PC-9 (cell line): ENCODE measurements around the gene TTC28. TPM values are rescaled to one million over a fixed set of nuclear protein-coding genes. Genes with fewer than 3 reads are reported as not detected.
"Not testable (repeated sequence)": the region's sequence is repeated elsewhere in the genome, so short reads cannot be mapped to it uniquely, and the experiment has no call there.

Source experiments
- BruUV-seq: library from RNA; stranded (reverse); fragments of 400-500 nt; replicated peaks from 2 replicates; lab custom pipeline; 2021; lab: Mats Ljungman, UMichigan
- CTCF ChIA-PET: fragments of 300-600 bp; sonication (Branson Sonifier 250); formaldehyde crosslinking; loops from one replicate; lab custom pipeline; 2022; ENCODE audit warnings: antibody characterized with exemption; lab: Charles Lee
- POLR2A ChIA-PET: fragments of 300-600 bp; sonication (Branson Sonifier 250); formaldehyde crosslinking; loops from one replicate; lab custom pipeline; 2022; ENCODE audit warnings: antibody characterized with exemption; ENCODE audit not compliant: unreplicated experiment; lab: Charles Lee
- DNase-seq, 2 experiments: peaks; one replicate each; pipeline versions ENCODE4 v3.0.0 to v3.0.0-alpha.2; 2015 to 2022; ENCODE audit warnings: mixed read lengths in 1 of 2
- H2AFZ ChIP-seq: fragments of 200-600 bp; sonication (generic); 2 replicates; pipeline ENCODE4 v1.8.1; 2017; ENCODE audit warnings: antibody characterized with exemption
- H3F3A ChIP-seq: fragments of 200-600 bp; sonication (generic); 2 replicates; pipeline ENCODE4 v1.8.1; 2017; ENCODE audit warnings: antibody characterized with exemption, mild to moderate bottlenecking, low read depth; ENCODE audit not compliant: insufficient read depth
- H3K27ac ChIP-seq: fragments of 200-600 bp; sonication (generic); 2 replicates; pipeline ENCODE4 v1.6.1; 2016; ENCODE audit warnings: mixed run types
- H3K27me3 ChIP-seq: fragments of 200-600 bp; sonication (generic); 2 replicates; pipeline ENCODE4 v1.6.1; 2016; ENCODE audit warnings: low read depth, mixed run types; ENCODE audit not compliant: insufficient read depth
- H3K36me3 ChIP-seq: fragments of 200-600 bp; sonication (generic); 2 replicates; pipeline ENCODE4 v1.6.1; 2016; ENCODE audit warnings: low read depth, mixed run types
- H3K4me1 ChIP-seq: fragments of 200-600 bp; sonication (generic); replicated peaks from 2 replicates; pipeline ENCODE4 v1.6.1; 2016; ENCODE audit warnings: mixed run types; ENCODE audit not compliant: insufficient read depth
- H3K4me2 ChIP-seq: fragments of 200-600 bp; sonication (generic); 2 replicates; pipeline ENCODE4 v1.6.1; 2017; ENCODE audit warnings: mixed run types
- H3K4me3 ChIP-seq: fragments of 200-600 bp; sonication (generic); 2 replicates; pipeline ENCODE4 v1.6.1; 2016; ENCODE audit warnings: mixed run types
- H3K79me2 ChIP-seq: fragments of 200-600 bp; sonication (generic); 2 replicates; pipeline ENCODE4 v1.6.1; 2017; ENCODE audit warnings: low read depth, mixed run types
- H3K9me2 ChIP-seq: fragments of 200-600 bp; sonication (generic); 2 replicates; pipeline ENCODE4 v1.8.1; 2017; ENCODE audit warnings: mild to moderate bottlenecking; ENCODE audit not compliant: insufficient read depth
- H3K9me3 ChIP-seq: fragments of 200-600 bp; sonication (generic); 2 replicates; pipeline ENCODE4 v1.8.1; 2016; ENCODE audit warnings: low read depth; ENCODE audit not compliant: insufficient read depth
- H4K20me1 ChIP-seq: fragments of 200-600 bp; sonication (generic); 2 replicates; pipeline ENCODE4 v1.8.1; 2017; ENCODE audit not compliant: insufficient read depth
- CTCF ChIP-seq: fragments of 200-600 bp; sonication (generic); conservative IDR thresholded peaks from 2 replicates; pipeline ENCODE4 v1.6.1; 2017; ENCODE audit warnings: mixed run types, antibody characterized with exemption, mild to moderate bottlenecking, moderate library complexity
- EZH2 ChIP-seq: fragments of 200-600 bp; sonication (generic); IDR thresholded peaks from 2 replicates; pipeline ENCODE4 v1.8.0; 2017; ENCODE audit warnings: antibody characterized with exemption, low read depth
- intact Hi-C: fragments of 100-400 bp; cut with micrococcal nuclease; formaldehyde crosslinking; loops from one replicate; pipeline ENCODE4 v1.10.0; 2022; ENCODE audit not compliant: unreplicated experiment
- total RNA-seq: library from RNA; stranded (reverse); gene quantifications from 2 replicates; pipeline ENCODE4 v1.2.3, GENCODE V29; 2021

TTC28 gene
- total RNA-seq, 1 experiment from 2014 or later: 6.7 TPM

- peaks cover 5% of the 10 kb centered on the region; the same call in 1 of the 2 replicates for H3F3A ChIP-seq
- H3K36me3 ChIP-seq: no peaks in the 10 kb centered on the region
- BruUV-seq: no TSS peak
- H3K4me1 ChIP-seq: peaks cover 21% of the 10 kb centered on the region
- CTCF ChIA-PET: no interaction called here
- POLR2A ChIA-PET: no interaction called here
- no peak overlapping the region for H3K4me3 ChIP-seq
- H3K9me3 ChIP-seq: 0 out of 2 replicates have a peak, but pooled peaks cover 5% of the 10 kb centered on the region
- no peaks in the 10 kb centered on the region for H3K79me2 ChIP-seq
- no peak for DNase-seq
- no peaks in the 10 kb centered on the region for H4K20me1 ChIP-seq
- no peak overlapping the region for H3K27ac ChIP-seq
- intact Hi-C loops: no loop called here
- no peaks in the 10 kb centered on the region for H3K27me3 ChIP-seq
- no peak for TF ChIP-seq CTCF
- TF ChIP-seq EZH2: no peak
- H3K4me2 ChIP-seq: no peak overlapping the region
- H3K9me2 ChIP-seq: no peaks in the 10 kb centered on the region; the same call in 1 of the 2 replicates
- H2AFZ ChIP-seq: no peak overlapping the region
Measured at GRCh38 chr22:28542980-28543621, 136.5 kb downstream of the TTC28 start.

GRCh38 chr22:28541137-28541536 lies 138.5 kb downstream of the TTC28 start:
- DNase-seq: no peak
- BruUV-seq: no TSS peak
- Histone ChIP-seq H2AFZ (no peak overlapping the region), H3K27ac (no peak overlapping the region), H3K79me2 (no peaks in the 10 kb centered on the region), H3F3A (peaks cover 5% of the 10 kb centered on the region; the same call in 1 of the 2 replicates), H3K4me1 (peaks cover 15% of the 10 kb centered on the region), H4K20me1 (no peaks in the 10 kb centered on the region), H3K9me2 (no peaks in the 10 kb centered on the region), H3K27me3 (no peaks in the 10 kb centered on the region), H3K9me3 (0 out of 2 replicates have a peak, but pooled peaks cover 2% of the 10 kb centered on the region), H3K4me3 (no peak overlapping the region), H3K4me2 (no peak overlapping the region), H3K36me3 (no peaks in the 10 kb centered on the region)
- POLR2A ChIA-PET: no interaction called here
- intact Hi-C loops: no loop called here
- CTCF ChIA-PET: no interaction called here
- TF ChIP-seq EZH2: no peak
- TF ChIP-seq CTCF: no peak

GRCh38 chr22:28538922-28539321 lies 140.7 kb downstream of the TTC28 start:
- no peaks in the 10 kb centered on the region for H3K27me3 ChIP-seq

GRCh38 chr22:28530565-28530964 lies 149.1 kb downstream of the TTC28 start:
- H3K4me1 ChIP-seq, H3K36me3 ChIP-seq, H3K27me3 ChIP-seq, POLR2A ChIA-PET, DNase-seq, H3K4me2 ChIP-seq, H3K27ac ChIP-seq, H3K9me2 ChIP-seq, H3K9me3 ChIP-seq, CTCF ChIA-PET, H3F3A ChIP-seq, H3K79me2 ChIP-seq, H4K20me1 ChIP-seq, BruUV-seq, H2AFZ ChIP-seq, intact Hi-C loops, H3K4me3 ChIP-seq: not testable (repeated sequence)

More at GRCh38 chr22:28538922-28539321, 140.7 kb downstream of the TTC28 start:
- H3K27ac ChIP-seq: no peak overlapping the region
- H3K4me1 ChIP-seq: peaks cover 3% of the 10 kb centered on the region; the same call in 1 of the 2 replicates
- POLR2A ChIA-PET: no interaction called here
- H4K20me1 ChIP-seq: no peaks in the 10 kb centered on the region
- H3F3A ChIP-seq: no peaks in the 10 kb centered on the region
- CTCF ChIA-PET: no interaction called here
- no peak overlapping the region for H2AFZ ChIP-seq
- no peak overlapping the region for H3K4me3 ChIP-seq
- intact Hi-C loops: no loop called here
- no peak for DNase-seq
- H3K4me2 ChIP-seq: no peak overlapping the region
- no peaks in the 10 kb centered on the region for H3K36me3 ChIP-seq
- H3K79me2 ChIP-seq: no peaks in the 10 kb centered on the region
- no peaks in the 10 kb centered on the region for H3K9me2 ChIP-seq
- no peak for TF ChIP-seq CTCF
- TF ChIP-seq EZH2: no peak
- BruUV-seq: no TSS peak
- no peaks in the 10 kb centered on the region for H3K9me3 ChIP-seq

GRCh38 chr22:28529144-28529543 lies 150.5 kb downstream of the TTC28 start:
- H3K27me3 ChIP-seq, POLR2A ChIA-PET, BruUV-seq, DNase-seq, H3K9me2 ChIP-seq, intact Hi-C loops, H4K20me1 ChIP-seq, H3K27ac ChIP-seq, H2AFZ ChIP-seq, H3K36me3 ChIP-seq, H3K9me3 ChIP-seq, H3K4me1 ChIP-seq, CTCF ChIA-PET, H3K4me3 ChIP-seq, H3F3A ChIP-seq, H3K4me2 ChIP-seq, H3K79me2 ChIP-seq: not testable (repeated sequence)
